ENCODE data around the gene STAG1. TPM values are rescaled to one million over a fixed set of nuclear protein-coding genes. Genes with fewer than 3 reads are reported as not detected.

STAG1 gene
- total RNA-seq, 1 experiment from 2014 or later: 43.7 TPM

DNA sequence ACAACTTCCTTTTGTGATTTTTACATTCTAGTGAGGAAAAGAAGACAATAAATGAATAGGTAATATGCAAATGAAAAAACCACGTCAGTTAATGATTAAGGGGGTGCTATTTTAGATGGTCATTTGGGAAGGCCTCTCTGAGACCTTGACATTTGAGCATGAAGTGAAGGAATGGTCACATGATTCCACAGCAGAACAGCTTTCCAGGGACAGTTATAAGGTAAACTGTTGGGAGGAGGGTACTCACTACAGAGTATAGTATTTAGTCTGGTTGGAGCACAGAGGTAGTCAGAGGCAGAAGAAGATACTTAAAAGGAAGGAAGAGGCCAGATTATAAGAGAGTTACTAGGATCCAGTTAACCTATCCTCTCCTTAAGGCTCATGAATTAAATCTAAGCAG, 246.5 kb downstream of the STAG1 start:
- ChIA-PET POLR2A (no interaction called here), CTCF (no interaction called here)
- DNase-seq (ENCODE audit: low read depth, low spot score) (no peak), ATAC-seq (no peak)
- H3K4me3 ChIP-seq (ENCODE audit: low read depth in 2 of 2, low read length in 2 of 2): no peak overlapping the region
- no peak overlapping the region for H3K27ac ChIP-seq (ENCODE audit: low read length)
- no peaks in the 10 kb centered on the region for H3K9me3 ChIP-seq (ENCODE audit: control insufficient read depth, insufficient read depth, low read depth, low read length)
- no peaks in the 10 kb centered on the region for H3K36me3 ChIP-seq (ENCODE audit: control insufficient read depth, insufficient read depth, low read length)
- intact Hi-C loops (cut with micrococcal nuclease; ENCODE audit: unreplicated experiment) (no loop called here), in situ Hi-C loops (cut with HindIII; ENCODE audit: low pct_unique_long_range_greater_than_20kb, low sequenced_read_pairs) (no loop called here)
- H3K4me1 ChIP-seq (ENCODE audit: control insufficient read depth, insufficient read depth, low read length): no peaks in the 10 kb centered on the region
- TF ChIP-seq, protein P1, sequence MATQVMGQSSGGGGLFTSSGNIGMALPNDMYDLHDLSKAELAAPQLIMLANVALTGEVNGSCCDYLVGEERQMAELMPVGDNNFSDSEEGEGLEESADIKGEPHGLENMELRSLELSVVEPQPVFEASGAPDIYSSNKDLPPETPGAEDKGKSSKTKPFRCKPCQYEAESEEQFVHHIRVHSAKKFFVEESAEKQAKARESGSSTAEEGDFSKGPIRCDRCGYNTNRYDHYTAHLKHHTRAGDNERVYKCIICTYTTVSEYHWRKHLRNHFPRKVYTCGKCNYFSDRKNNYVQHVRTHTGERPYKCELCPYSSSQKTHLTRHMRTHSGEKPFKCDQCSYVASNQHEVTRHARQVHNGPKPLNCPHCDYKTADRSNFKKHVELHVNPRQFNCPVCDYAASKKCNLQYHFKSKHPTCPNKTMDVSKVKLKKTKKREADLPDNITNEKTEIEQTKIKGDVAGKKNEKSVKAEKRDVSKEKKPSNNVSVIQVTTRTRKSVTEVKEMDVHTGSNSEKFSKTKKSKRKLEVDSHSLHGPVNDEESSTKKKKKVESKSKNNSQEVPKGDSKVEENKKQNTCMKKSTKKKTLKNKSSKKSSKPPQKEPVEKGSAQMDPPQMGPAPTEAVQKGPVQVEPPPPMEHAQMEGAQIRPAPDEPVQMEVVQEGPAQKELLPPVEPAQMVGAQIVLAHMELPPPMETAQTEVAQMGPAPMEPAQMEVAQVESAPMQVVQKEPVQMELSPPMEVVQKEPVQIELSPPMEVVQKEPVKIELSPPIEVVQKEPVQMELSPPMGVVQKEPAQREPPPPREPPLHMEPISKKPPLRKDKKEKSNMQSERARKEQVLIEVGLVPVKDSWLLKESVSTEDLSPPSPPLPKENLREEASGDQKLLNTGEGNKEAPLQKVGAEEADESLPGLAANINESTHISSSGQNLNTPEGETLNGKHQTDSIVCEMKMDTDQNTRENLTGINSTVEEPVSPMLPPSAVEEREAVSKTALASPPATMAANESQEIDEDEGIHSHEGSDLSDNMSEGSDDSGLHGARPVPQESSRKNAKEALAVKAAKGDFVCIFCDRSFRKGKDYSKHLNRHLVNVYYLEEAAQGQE (IDR thresholded peaks at IDR 0.05; ENCODE audit: insufficient read depth in 1 of 2, low read depth in 2 of 2, low read length in 1 of 2): no peak
- BruUV-seq (replicated peaks): no TSS peak
- no peaks in the 10 kb centered on the region for H3K27me3 ChIP-seq (ENCODE audit: control insufficient read depth, insufficient read depth, low read length)

DNA sequence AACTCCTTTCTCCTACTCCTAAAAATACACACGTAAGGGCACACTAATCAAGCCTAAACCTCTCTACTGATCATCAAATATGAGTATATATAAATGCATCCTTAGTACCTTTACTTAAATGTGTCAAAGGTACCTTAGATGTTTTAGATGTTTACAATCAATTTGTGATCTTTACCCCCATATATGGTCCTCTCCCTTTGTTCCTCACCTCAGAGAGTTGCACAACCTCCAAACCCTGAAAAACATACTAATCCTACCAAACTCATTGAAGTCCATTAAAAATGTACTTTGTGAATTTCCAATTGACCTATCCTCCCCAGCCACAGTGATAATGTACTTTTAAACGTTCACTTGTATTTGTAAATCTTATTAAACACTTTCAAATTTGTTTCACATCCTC, 249.1 kb downstream of the STAG1 start:
- H3K4me3 ChIP-seq (ENCODE audit: low read depth in 2 of 2, low read length in 2 of 2): no peak overlapping the region
- H3K27ac ChIP-seq (ENCODE audit: low read length): no peak overlapping the region
- no peaks in the 10 kb centered on the region for H3K4me1 ChIP-seq (ENCODE audit: control insufficient read depth, insufficient read depth, low read length)
- ATAC-seq (no peak), DNase-seq (ENCODE audit: low read depth, low spot score) (no peak)
- no peak for TF ChIP-seq TCF7L2 (IDR thresholded peaks at IDR 0.05; ENCODE audit: low read depth, low read length)
- TF ChIP-seq SIN3A (IDR thresholded peaks at IDR 0.05; ENCODE audit: borderline replicate concordance, insufficient read depth, low read depth, low read length): no peak
- TF ChIP-seq, protein P1 (IDR thresholded peaks at IDR 0.05; ENCODE audit: insufficient read depth in 1 of 2, low read depth in 2 of 2, low read length in 1 of 2): no peak
- TF ChIP-seq, protein P2, sequence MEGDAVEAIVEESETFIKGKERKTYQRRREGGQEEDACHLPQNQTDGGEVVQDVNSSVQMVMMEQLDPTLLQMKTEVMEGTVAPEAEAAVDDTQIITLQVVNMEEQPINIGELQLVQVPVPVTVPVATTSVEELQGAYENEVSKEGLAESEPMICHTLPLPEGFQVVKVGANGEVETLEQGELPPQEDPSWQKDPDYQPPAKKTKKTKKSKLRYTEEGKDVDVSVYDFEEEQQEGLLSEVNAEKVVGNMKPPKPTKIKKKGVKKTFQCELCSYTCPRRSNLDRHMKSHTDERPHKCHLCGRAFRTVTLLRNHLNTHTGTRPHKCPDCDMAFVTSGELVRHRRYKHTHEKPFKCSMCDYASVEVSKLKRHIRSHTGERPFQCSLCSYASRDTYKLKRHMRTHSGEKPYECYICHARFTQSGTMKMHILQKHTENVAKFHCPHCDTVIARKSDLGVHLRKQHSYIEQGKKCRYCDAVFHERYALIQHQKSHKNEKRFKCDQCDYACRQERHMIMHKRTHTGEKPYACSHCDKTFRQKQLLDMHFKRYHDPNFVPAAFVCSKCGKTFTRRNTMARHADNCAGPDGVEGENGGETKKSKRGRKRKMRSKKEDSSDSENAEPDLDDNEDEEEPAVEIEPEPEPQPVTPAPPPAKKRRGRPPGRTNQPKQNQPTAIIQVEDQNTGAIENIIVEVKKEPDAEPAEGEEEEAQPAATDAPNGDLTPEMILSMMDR (IDR thresholded peaks at IDR 0.05): no peak
- no peak for TF ChIP-seq POLR2AphosphoS5 (IDR thresholded peaks at IDR 0.05; ENCODE audit: low read depth, low read length)
- H3K27me3 ChIP-seq (ENCODE audit: control insufficient read depth, insufficient read depth, low read length): no peaks in the 10 kb centered on the region
- POLR2A ChIA-PET: no interaction called here
- no peaks in the 10 kb centered on the region; the same call in 1 of the 2 replicates for H3K36me3 ChIP-seq (ENCODE audit: control insufficient read depth, insufficient read depth, low read length)
- intact Hi-C loops (cut with micrococcal nuclease; ENCODE audit: unreplicated experiment) (no loop called here), in situ Hi-C loops (cut with HindIII; ENCODE audit: low pct_unique_long_range_greater_than_20kb, low sequenced_read_pairs) (no loop called here)
- H3K9me3 ChIP-seq (ENCODE audit: control insufficient read depth, insufficient read depth, low read depth, low read length): no peaks in the 10 kb centered on the region
- no TSS peak for BruUV-seq (replicated peaks)
- CTCF ChIA-PET: no interaction called here

Data from Panc1 (cell line).